Measurements from ENCODE around the gene COX19.
"Not testable (repeated sequence)": the region's sequence is repeated elsewhere in the genome, so short reads cannot be mapped to it uniquely, and the experiment has no call there.

The COX19 gene

DNA sequence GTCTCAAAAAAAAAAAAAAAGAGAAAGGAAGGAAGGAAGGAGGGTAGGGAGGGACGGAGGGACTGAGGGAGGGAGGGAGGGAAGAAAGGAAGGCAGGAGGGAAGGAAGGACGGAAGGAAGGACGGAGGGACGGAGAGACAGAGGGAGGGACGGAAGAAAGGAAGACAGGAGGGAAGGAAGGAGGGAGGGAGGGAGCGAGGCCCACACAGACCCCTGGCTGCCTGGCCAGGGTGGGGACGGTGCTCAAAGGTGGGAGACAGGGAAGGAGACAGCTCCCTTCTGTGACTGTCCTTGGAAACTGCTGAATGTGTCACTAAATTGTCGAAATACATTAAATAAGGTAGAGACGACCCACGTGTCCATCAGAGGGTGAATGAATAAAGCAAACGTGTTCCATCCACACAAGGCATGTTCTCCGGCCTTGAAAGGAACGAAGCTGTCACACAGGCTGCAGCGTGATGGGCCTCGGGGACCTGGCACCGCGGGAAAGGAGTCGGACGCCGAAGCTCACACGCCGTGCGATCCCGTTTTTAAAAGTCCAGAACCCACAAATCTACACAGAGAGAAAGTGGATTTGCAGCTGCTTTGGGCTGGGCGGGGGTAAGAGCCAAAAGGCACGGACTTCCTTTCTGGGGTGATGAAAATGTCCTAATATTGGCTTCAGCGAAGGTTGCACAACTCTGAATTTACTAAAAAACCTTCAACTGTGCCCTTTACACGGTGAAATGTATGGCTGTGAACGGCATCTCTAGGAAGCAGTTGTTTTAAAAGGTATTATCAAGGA, 44.2 kb downstream of the COX19 start:
- TF ChIP-seq, protein P1, sequence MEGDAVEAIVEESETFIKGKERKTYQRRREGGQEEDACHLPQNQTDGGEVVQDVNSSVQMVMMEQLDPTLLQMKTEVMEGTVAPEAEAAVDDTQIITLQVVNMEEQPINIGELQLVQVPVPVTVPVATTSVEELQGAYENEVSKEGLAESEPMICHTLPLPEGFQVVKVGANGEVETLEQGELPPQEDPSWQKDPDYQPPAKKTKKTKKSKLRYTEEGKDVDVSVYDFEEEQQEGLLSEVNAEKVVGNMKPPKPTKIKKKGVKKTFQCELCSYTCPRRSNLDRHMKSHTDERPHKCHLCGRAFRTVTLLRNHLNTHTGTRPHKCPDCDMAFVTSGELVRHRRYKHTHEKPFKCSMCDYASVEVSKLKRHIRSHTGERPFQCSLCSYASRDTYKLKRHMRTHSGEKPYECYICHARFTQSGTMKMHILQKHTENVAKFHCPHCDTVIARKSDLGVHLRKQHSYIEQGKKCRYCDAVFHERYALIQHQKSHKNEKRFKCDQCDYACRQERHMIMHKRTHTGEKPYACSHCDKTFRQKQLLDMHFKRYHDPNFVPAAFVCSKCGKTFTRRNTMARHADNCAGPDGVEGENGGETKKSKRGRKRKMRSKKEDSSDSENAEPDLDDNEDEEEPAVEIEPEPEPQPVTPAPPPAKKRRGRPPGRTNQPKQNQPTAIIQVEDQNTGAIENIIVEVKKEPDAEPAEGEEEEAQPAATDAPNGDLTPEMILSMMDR (IDR thresholded peaks at IDR 0.05; ENCODE audit: control insufficient read depth, extremely low read depth, insufficient read depth), result no peak
- no peak for DNase-seq (ENCODE audit: low read depth)
- no peak overlapping the region for H3K4me3 ChIP-seq (ENCODE audit: low read depth, low read length)

DNA sequence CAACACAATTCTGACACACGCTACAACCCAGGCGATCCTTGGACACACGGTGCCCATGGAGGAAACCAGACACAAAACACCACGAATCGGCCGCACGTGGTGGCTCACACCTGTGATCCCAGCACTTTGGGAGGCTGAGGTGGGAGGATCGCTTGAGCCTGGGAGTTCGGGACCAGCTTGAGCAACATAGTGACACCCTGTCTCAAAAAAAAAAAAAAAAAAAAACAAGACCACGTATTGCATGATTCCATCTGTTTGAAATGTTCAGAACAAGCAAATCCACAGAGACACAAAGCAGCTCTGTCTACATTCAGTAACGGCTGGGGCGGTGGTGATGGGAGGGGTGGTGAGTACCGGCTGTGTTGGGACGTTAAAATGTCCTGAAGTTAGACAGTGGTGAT, 46.0 kb downstream of the COX19 start:
- H3K4me3 ChIP-seq (ENCODE audit: low read depth, low read length), result no peak overlapping the region
- no peak for DNase-seq (ENCODE audit: low read depth)
- TF ChIP-seq, protein P1 (IDR thresholded peaks at IDR 0.05; ENCODE audit: control insufficient read depth, extremely low read depth, insufficient read depth), result no peak

DNA sequence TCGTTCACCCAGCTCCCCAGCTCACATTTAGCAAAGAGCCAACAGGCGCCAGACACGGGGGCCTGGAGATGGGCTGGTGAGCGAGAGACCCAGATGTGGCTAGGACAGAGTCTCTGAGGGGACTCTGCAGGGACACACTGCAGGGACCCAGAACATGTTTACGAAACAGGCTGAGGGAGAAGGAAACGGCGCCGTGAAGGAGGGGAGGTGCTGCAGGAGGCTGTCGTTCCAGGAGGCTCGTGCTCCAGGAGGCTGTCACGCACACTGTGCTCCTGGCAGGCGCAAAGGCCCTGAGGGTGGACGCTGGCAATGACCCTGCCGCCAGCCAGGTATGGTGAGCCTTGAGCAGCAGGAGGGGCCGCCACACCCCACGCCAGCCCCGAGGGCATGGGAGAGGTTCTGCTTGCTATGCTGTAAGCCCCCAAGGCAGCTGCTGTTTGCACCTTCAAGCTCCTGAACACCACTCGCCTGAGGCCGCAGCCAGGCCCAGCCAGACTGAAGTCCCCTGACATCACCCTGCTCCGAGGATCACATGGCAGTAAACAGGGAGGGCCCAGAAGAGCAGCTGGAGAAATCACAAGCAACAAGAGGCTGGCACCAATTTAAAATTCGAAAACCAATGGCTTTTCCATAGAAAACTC, 48.2 kb downstream of the COX19 start:
- no peak overlapping the region for H3K4me3 ChIP-seq (ENCODE audit: low read depth, low read length)
- TF ChIP-seq, protein P1 (IDR thresholded peaks at IDR 0.05; ENCODE audit: control insufficient read depth, extremely low read depth, insufficient read depth), result no peak
- no peak for DNase-seq (ENCODE audit: low read depth)

DNA sequence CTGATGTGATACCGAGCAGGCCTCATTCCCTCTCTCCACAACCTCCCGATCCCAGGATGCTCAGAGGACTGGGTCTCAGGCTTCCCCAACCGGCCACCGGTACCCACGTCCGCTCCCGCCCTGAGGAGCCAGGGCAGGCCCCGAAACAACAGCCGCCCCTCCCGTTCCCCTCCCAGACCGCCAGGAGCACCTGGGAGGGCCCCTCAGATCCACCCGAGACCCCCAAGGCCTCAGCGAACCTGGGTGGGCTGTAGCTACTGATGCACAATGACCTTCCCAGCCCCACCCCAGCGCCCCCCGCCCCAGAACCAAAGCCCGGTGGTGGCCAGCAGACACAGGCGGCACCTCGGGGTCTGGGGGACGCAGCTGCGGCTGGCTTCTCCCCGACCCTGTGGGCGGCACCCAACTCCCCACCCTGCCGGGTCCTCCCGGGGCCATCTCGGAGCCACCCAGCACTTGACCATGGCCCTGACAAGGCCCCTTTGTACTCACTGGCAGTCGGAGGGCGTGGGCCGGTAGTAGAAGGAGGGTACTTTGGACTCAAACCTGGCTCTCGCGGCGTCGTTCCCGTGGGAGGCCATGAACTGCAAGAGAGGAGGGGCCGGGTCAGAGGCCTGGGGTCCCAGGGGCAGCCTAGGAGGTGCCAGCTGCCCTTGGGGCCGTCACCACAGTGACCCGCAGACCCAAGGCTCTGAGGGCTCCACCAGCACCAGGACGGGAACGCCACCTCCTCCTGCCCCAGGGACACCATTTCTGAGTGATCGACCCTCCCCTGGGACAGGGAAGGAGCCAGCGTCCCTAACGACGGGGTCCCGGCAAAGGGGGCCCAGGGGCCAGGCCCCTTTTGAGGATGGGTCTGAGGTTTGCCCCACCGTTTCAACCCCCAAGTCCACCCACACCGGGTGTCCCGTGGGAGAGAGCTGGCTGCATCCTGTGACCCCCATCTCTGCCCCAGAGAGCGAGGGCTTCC, 49.0 kb downstream of the COX19 start:
- no peak for DNase-seq (ENCODE audit: low read depth)
- no peak overlapping the region for H3K4me3 ChIP-seq (ENCODE audit: low read depth, low read length)
- TF ChIP-seq, protein P1 (IDR thresholded peaks at IDR 0.05; ENCODE audit: control insufficient read depth, extremely low read depth, insufficient read depth), result no peak

DNA sequence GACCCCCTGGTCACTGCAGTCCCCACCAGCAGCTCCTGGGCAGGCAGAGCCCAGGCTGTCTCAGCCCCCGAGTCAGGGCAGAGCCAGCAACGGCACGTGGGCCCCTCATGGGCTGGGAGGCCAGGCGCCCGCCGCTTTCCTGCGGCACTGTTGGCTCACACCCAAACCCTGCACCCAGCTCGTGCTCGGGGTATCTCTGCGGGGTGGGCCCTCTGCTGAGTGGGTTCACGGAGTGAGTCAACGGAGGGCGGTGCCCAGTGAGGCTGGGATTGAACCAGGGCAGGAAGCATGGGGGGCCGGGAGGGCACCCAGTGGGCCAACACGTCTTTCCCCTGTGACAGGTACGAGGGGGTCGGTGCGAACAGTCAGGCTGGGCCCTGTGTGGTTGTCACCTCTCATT, 49.7 kb downstream of the COX19 start:
- H3K4me3 ChIP-seq (ENCODE audit: low read depth, low read length), result no peak overlapping the region
- TF ChIP-seq, protein P1 (IDR thresholded peaks at IDR 0.05; ENCODE audit: control insufficient read depth, extremely low read depth, insufficient read depth), result no peak
- no peak for DNase-seq (ENCODE audit: low read depth)

DNA sequence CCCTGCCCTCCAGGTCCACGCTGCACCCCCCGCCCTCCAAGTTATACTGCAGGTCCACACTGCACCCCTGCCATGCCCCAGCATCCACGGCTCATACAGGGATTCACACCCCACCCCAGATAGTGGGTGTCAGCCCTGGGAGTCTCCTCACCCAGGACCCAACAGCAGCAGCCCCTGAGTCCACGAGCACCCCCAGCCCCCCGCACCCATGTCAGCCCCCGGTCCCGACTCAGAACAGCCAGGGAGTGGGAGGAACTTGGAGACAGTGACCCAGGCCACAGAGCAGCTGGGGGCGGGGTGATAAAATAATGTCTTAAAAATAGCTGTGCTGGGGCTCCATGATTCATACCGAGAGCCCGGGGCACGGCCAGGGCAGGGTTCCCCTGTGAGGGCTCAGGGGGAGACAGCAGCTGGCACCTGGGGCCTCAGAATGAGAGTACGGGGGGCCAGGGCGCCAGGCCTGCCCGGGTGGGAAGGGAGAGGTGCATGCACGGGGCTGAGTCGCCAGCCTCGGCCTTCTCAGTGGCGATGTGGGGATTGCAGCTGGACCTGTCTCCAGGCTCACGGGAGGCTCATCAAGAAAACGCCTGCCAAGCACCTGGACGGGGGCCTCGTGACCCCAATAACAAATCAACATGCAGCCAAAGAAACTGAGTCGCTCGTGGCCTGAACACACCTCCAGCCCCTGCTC, 50.7 kb downstream of the COX19 start:
- TF ChIP-seq, protein P1 (IDR thresholded peaks at IDR 0.05; ENCODE audit: control insufficient read depth, extremely low read depth, insufficient read depth), result no peak
- DNase-seq (ENCODE audit: low read depth), result no peak
- no peak overlapping the region for H3K4me3 ChIP-seq (ENCODE audit: low read depth, low read length)

DNA sequence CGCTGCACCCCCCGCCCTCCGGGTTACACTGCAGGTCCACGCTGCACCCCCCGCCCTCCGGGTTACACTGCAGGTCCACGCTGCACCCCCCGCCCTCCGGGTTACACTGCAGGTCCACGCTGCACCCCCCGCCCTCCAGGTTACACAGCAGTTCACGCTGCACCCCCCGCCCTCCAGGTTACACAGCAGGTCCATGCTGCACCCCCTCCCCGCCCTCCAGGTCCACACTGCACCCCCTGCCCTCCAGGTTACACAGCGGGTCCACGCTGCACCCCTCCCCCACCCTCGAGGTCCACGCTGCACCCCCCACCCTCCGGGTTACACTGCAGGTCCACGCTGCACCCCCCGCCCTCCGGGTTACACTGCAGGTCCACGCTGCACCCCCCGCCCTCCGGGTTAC, 51.3 kb downstream of the COX19 start:
- DNase-seq (ENCODE audit: low read depth); H3K4me3 ChIP-seq (ENCODE audit: low read depth, low read length): not testable (repeated sequence)
